HG03457 (cell line): ENCODE measurements around the gene KLKB1.
"Not testable (repeated sequence)": the region's sequence is repeated elsewhere in the genome, so short reads cannot be mapped to it uniquely, and the experiment has no call there.

ENCODE experiments used
- ATAC-seq: cut with Tn5 transposase; IDR thresholded peaks from one replicate; pipeline ENCODE4 v1.9.1; 2021; ENCODE audit warnings: moderate number of reproducible peaks; ENCODE audit not compliant: unreplicated experiment

Gene KLKB1

GRCh38 chr4:186226521-186227189 is 652 bp upstream of the KLKB1 start:
- no peak for ATAC-seq

GRCh38 chr4:186227744-186228513 is 622 bp downstream of the KLKB1 start:
- ATAC-seq: no peak

- ATAC-seq: no peak
These were observed 1.2 kb downstream of the KLKB1 start for GRCh38 chr4:186228514-186228894.

GRCh38 chr4:186234367-186234766 is 7.1 kb downstream of the KLKB1 start:
- no peak for ATAC-seq

- ATAC-seq: no peak
These were observed 8.8 kb downstream of the KLKB1 start for GRCh38 chr4:186236126-186236525.

- no peak for ATAC-seq
These were observed 13.1 kb downstream of the KLKB1 start for GRCh38 chr4:186240452-186240847.

- ATAC-seq: no peak
These were observed 13.7 kb downstream of the KLKB1 start for GRCh38 chr4:186240848-186241491.

GRCh38 chr4:186241616-186242015 is 14.3 kb downstream of the KLKB1 start:
- no peak for ATAC-seq

GRCh38 chr4:186242031-186242430 is 14.7 kb downstream of the KLKB1 start:
- not testable (repeated sequence) for ATAC-seq

GRCh38 chr4:186243331-186243730 is 16.0 kb downstream of the KLKB1 start:
- ATAC-seq: no peak

- no peak for ATAC-seq
These were observed 17.5 kb downstream of the KLKB1 start for GRCh38 chr4:186244835-186245234.

GRCh38 chr4:186247062-186247752 is 19.9 kb downstream of the KLKB1 start:
- not testable (repeated sequence) for ATAC-seq

GRCh38 chr4:186248643-186249042 is 21.3 kb downstream of the KLKB1 start:
- ATAC-seq: no peak

GRCh38 chr4:186249785-186250754 is 22.8 kb downstream of the KLKB1 start:
- ATAC-seq: no peak

- no peak for ATAC-seq
These were observed 23.5 kb downstream of the KLKB1 start for GRCh38 chr4:186250760-186251159.

- ATAC-seq: no peak
These were observed 27.8 kb downstream of the KLKB1 start for GRCh38 chr4:186255122-186255521.

- ATAC-seq: no peak
These were observed 31.0 kb downstream of the KLKB1 start for GRCh38 chr4:186258216-186258811.

- ATAC-seq: no peak
These were observed 32.8 kb downstream of the KLKB1 start for GRCh38 chr4:186260117-186260503.

GRCh38 chr4:186260504-186261448 is 33.5 kb downstream of the KLKB1 start:
- ATAC-seq: no peak
